Measurements from ENCODE around the gene C3orf80. TPM values are rescaled to one million over a fixed set of nuclear protein-coding genes. Genes with fewer than 3 reads are reported as not detected.

C3orf80 gene
- total RNA-seq, 2 experiments from 2014 or later, result 0.09 to 0.13 TPM

- CTCF ChIA-PET, result no interaction called here
- no peak for DNase-seq
- TF ChIP-seq CTCF (IDR thresholded peaks at IDR 0.05), result no peak
- POLR2A ChIA-PET, result no interaction called here
- Mint-ChIP-seq H3K4me1 (ENCODE audit: low read depth) (no peaks in the 10 kb centered on the region), H3K9me3 (no peaks in the 10 kb centered on the region), H3K4me3 (no peak overlapping the region), H3K27ac (no peak overlapping the region), H3K27me3 (peaks cover 9% of the 10 kb centered on the region), H3K36me3 (ENCODE audit: low read depth) (no peaks in the 10 kb centered on the region)
- intact Hi-C loops (cut with micrococcal nuclease), result no loop called here
- ATAC-seq, result no peak
These were observed 12.0 kb upstream of the C3orf80 start for GRCh38 chr3:160213191-160213590.

GRCh38 chr3:160217675-160218074 is 7.5 kb upstream of the C3orf80 start:
- POLR2A ChIA-PET, result no interaction called here

GRCh38 chr3:160218136-160218535 is 7.1 kb upstream of the C3orf80 start:
- Mint-ChIP-seq H3K27ac (no peak overlapping the region), H3K4me3 (no peak overlapping the region), H3K27me3 (peaks cover 34% of the 10 kb centered on the region), H3K4me1 (ENCODE audit: low read depth) (no peaks in the 10 kb centered on the region), H3K36me3 (ENCODE audit: low read depth) (no peaks in the 10 kb centered on the region), H3K9me3 (no peaks in the 10 kb centered on the region)
- intact Hi-C loops (cut with micrococcal nuclease), result no loop called here
- POLR2A ChIA-PET, result no interaction called here
- TF ChIP-seq CTCF (IDR thresholded peaks at IDR 0.05), result no peak
- no peak for ATAC-seq
- DNase-seq, result no peak
- CTCF ChIA-PET, result interaction anchor here (1.3 to 1.7 kb wide), 3 partner anchors 11 to 55 kb away, joined by 3 to 5 read pairs (median 4); no protein-coding TSS in a partner anchor

More at GRCh38 chr3:160217675-160218074, 7.5 kb upstream of the C3orf80 start:
- H3K27me3 Mint-ChIP-seq, result peaks cover 31% of the 10 kb centered on the region
- CTCF ChIA-PET, result interaction anchor here (1.5 to 1.7 kb wide), 2 partner anchors 45 to 55 kb away, joined by 3 to 5 read pairs; no protein-coding TSS in a partner anchor
- no peak overlapping the region for H3K4me3 Mint-ChIP-seq
- no peak for TF ChIP-seq CTCF (IDR thresholded peaks at IDR 0.05)
- no peak for DNase-seq
- ATAC-seq, result no peak
- intact Hi-C loops (cut with micrococcal nuclease), result no loop called here
- no peaks in the 10 kb centered on the region for H3K4me1 Mint-ChIP-seq (ENCODE audit: low read depth)
- H3K27ac Mint-ChIP-seq, result no peak overlapping the region
- H3K9me3 Mint-ChIP-seq, result no peaks in the 10 kb centered on the region
- no peaks in the 10 kb centered on the region for H3K36me3 Mint-ChIP-seq (ENCODE audit: low read depth)

- Mint-ChIP-seq H3K4me1 (ENCODE audit: low read depth) (peaks cover 5% of the 10 kb centered on the region), H3K27ac (no peak overlapping the region), H3K4me3 (no peak overlapping the region), H3K27me3 (peaks cover 49% of the 10 kb centered on the region), H3K36me3 (ENCODE audit: low read depth) (no peaks in the 10 kb centered on the region), H3K9me3 (no peaks in the 10 kb centered on the region)
- ATAC-seq, result no peak
- POLR2A ChIA-PET, result no interaction called here
- TF ChIP-seq CTCF (IDR thresholded peaks at IDR 0.05), result no peak
- no peak for DNase-seq
- intact Hi-C loops (cut with micrococcal nuclease), result no loop called here
- CTCF ChIA-PET, result interaction anchor here (1.4 kb wide), 1 partner anchor 9 kb away, joined by 3 read pairs; no protein-coding TSS in a partner anchor
These were observed 5.2 kb upstream of the C3orf80 start for GRCh38 chr3:160220038-160220437.

- ATAC-seq, result no peak
- peaks cover 50% of the 10 kb centered on the region for H3K27me3 Mint-ChIP-seq
- no peak overlapping the region for H3K4me3 Mint-ChIP-seq
- ChIA-PET POLR2A (no interaction called here), CTCF (interaction anchor here (1.4 kb wide), 1 partner anchor 10 kb away, joined by 3 read pairs; no protein-coding TSS in a partner anchor)
- no peak overlapping the region for H3K27ac Mint-ChIP-seq
- no peaks in the 10 kb centered on the region for H3K36me3 Mint-ChIP-seq (ENCODE audit: low read depth)
- intact Hi-C loops (cut with micrococcal nuclease), result no loop called here
- no peak for DNase-seq
- peaks cover 6% of the 10 kb centered on the region for H3K4me1 Mint-ChIP-seq (ENCODE audit: low read depth)
- H3K9me3 Mint-ChIP-seq, result no peaks in the 10 kb centered on the region
- no peak for TF ChIP-seq CTCF (IDR thresholded peaks at IDR 0.05)
These were observed 4.2 kb upstream of the C3orf80 start for GRCh38 chr3:160221019-160221418.
